Dedifferentiated amniotic fluid mesenchymal stem cell (primary cell): Measurements from ENCODE around the gene GPX6.
"Not testable (repeated sequence)": the region's sequence is repeated elsewhere in the genome, so short reads cannot be mapped to it uniquely, and the experiment has no call there.

Experiments used
- DNase-seq: peaks from one replicate; pipeline ENCODE4 v3.0.0-alpha.2; 2016; ENCODE audit errors: extremely low spot score

GPX6 gene

DNA sequence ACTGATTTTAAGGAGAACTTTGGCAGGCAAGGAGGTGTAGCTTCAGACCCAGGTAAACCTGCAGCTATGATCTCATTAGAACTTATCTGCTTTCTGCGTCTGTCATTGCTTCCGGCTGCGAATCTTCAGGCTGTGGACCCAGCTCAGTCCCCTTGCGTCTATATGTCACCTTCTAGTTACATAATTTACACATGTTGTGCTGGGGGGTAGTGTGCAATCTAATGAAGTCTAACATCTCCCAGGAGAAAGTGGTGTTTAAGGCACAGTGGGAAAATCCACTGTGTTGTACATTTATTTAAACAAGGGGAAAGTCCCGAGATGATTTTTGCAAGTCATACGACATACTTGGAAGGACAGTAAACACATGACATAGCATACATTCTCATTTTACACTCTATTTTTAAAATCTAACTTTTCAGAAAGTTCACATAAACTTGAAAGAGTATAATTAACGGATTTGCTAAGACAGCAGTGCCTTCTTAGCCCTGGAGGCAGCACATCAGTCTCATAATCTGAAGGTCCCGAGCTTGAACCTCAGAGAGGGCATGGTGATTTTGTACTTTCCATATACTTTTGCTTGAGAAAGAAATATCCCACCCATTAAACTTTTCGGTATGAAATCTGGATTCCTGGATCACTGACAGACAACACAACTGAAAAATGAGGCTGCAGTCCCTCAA, 35.2 kb downstream of the GPX6 start:
- no peak for DNase-seq

DNA sequence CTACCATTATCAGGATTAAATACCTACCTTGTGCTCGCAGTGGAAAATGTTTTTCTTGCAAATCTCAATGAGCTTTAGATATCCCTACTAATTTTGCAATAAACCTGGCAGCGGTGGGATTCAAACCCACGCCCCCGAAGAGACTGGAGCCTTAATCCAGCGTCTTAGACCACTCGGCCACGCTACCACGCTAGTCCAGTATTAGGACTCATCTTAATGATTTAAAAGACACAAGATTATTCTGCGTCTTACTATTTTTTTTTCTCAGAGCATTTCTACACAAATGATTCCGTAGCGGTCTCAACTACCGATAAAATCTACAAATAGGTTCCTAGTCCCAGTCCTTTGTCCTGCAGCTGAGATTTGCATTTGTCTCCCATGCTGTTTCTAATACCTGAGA, 37.1 kb downstream of the GPX6 start:
- no peak for DNase-seq

DNA sequence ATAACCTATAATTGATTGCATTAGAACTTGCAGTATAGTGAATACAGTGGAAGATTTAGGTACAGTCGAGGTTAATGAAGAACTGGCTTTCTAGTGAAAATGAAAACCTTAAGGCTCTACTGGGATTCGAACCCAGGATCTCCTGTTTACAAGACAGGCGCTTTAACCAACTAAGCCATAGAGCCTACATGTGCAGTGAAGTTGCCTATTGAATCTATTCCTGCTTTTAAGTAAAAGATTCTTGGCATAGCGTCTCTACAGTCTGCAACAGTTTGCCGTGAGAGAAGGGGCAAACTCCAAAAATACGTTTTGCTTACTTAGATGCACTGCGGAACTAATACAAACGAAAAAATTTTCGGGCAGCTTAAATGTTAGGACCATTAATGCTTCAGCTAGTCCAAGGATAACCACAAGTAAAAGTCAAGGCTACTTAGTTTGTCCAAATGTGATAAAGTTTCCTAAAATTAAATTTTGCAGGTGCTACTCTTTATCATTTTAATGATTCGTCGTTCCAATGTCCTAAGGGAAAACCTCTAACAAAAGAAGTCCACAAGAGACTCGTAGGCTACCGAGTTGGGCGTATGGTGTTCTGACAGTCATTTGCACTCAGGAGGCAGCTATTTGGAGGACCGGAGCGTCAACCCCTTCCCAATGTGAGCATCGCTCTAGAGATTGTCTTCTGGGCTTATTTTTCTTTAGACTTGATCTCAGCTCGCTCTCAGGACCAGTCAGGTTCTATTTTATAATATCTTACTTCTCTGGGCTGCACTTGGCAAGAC, 41.0 kb downstream of the GPX6 start:
- peak; percentile 94 for DNase-seq

DNA sequence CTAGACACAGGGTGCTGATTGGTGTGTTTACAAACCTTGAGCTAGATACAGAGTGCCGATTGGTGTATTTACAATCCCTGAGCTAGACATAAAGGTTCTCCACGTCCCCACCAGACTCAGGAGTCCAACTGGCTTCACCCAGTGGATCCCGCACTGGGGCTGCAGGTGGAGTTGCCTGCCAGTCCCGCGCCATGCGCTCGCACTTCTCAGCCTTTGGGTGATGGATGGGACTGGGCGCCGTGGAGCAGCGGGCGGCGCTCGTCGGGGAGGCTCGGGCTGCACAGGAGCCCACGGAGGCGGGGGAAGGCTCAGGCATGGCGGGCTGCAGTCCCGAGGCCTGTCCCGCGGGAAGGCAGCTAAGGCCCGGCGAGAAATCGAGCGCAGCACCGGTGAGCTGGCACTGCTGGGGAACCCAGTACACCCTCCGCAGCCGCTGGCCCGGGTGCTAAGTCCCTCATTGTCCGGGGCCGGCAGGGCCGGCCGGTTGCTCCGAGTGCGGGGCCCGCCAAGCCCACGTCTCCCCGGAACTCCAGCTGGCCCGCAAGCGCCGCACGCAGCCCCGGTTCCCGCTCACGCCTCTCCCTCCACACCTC, 46.3 kb downstream of the GPX6 start:
- DNase-seq, result not testable (repeated sequence)

DNA sequence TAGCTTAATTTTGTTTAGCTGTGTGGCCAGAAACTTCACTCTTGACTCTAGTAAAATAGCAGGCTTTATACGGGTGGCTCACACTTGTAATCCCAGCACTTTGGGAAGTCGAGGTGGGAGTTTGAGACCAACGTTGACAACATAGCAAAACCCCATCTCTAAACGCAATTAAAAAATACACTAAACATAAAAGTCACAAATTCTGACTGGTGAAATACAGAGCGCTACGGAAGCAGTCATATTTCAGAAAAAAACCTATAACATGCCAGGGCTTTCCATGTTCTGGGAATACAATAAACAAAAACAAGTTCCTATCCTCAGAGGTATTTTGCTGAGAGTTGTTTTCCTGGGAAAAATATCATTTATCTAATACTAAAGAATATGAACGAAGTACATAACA, 47.5 kb downstream of the GPX6 start:
- no peak for DNase-seq

DNA sequence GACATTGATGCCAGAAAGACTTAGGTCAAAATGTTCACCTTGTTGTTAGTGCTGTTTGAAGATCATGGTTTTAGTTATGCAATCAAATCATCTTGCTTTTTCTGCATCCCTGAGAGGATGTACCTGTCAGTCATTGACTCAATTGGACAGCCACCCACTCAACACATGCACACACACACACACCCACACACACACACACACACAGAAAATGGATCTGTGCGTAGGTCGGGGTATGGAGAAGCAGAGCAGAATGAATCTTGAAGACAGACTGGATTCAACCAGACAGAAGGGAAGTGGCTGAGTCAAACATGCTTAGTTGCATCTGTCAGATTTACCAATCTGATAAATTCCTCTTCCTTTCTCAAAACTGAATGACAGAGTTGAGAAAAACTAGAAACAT, 53.2 kb downstream of the GPX6 start:
- no peak for DNase-seq

DNA sequence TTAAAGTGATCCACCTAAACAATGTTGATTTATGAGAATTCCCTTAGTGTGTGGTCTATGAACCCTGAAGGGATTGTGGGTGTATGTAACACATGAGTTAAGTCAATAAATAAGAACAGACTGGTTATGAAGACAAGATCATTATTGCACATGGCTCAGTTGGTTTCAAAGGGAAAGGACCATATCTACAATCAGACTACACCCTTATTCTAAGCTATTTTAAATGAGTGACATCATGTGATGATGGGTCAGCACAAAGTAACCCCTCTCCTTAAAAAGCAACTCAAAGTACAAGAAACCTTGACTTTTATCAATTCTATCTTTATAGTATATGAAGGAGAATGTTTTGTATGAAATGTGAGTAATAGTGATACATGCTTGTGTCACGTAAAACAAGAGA, 57.0 kb downstream of the GPX6 start:
- DNase-seq, result no peak
